Stimulated activated naive CD4-positive, alpha-beta T cell treated with Interleukin-2 at 50 U/mL for 16 hours (primary cell): ENCODE results near the gene AAR2.

ENCODE experiments used
- DNase-seq: peaks from one replicate; lab custom pipeline; 2025; lab: John Stamatoyannopoulos, UW

Gene AAR2

DNA sequence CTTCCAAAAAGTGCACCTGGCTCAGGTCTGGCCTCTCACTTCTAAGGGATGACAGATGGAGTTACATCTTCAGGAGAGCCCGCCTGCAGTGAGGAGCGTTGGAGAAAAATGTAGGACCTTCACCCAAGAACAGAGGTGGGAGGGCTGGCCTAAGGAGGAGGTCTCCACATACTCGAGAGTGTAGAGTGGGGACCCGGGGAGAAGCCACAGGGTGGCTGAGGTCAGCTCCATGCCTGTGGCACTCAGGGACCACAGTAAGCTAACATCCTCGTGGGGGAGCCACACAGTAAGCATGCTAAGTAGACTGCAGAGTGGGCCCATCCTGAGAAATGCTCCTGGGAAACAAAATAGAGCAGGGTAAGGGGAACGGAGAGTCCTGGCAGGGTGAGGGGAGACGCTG, 24.0 kb downstream of the AAR2 start:
- no peak for DNase-seq

GRCh38 chr20:36261389-36262105, 25.3 kb downstream of the AAR2 start:
- no peak for DNase-seq

DNA sequence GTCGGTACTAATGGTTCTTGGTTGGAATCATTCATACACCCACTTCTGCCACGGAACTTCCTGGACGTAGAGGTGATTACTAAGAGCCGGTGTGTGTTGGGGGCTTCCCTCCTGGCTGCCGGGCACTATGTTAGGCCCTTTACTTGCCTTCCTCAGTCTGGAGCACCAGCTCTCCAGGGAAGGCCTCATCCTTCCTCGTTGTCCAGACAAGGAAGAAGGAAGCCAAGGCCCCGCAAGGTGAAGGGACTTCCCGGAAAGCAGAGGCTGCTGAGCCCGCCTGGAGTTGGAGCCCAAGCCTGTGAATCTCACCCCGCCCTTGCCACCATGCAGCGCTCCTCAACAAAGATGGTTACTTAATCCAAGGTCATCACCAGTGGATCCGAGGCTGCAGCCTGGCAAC, 26.2 kb downstream of the AAR2 start:
- DNase-seq, result no peak

DNA sequence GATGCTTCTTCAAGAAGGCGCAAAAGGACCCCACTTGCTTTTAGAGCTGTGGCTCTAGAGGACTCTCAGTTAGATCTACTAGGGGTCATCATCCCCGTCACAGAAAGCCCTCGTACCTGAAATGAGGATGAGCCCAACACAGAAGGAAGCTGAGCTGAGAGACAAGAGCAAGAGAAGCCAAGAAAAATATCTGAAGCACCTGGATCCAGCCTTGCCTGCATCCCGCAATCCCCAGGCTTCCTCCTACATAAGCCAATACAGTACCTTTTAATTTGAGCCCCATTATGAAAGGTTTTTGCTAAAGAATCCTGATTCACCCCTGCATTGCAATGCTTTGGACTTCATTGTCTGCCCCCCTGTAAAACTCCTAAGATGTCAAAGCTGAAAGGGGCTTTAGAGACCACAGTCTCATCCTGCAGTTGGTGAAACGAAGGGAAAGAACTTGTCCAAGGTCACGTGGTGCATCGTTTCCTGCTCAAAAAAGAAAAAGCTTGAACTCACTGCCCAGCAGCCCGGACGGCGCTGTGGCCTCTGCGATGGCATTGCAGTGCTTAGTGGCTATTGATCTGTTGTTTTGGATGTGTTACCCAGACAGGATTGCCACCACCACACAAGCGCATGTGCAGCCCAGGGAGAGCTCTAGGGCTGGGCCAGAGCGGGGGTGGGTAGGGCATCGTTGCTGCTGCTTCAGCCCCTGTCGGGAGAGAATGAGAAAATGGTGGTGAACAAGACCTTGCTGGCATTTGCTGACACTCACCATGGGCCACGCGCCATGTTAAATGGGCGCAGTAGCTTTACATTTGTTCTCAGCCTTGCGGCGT, 28.4 kb downstream of the AAR2 start:
- DNase-seq, result no peak

DNA sequence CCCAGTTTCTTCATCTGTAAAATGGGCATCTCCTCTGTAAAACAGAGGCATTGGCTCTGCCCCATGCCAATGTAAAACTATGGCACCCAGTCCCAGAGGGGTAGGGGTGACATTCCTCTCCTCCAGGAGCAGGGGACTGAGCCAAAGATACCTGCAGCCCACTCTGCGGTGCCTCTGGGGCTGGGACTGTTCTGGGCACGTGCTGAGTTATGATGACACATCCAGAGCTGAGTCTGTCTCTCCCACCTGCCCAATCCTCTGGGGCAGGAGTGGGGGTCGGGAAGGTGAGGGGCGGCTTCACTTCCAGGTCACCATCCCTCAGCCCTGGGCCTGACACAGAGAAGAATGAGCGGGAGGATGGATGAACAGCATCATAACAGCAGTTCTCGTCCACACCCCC, 29.9 kb downstream of the AAR2 start:
- no peak for DNase-seq

- no peak for DNase-seq
Observed at GRCh38 chr20:36267605-36268381, 31.5 kb downstream of the AAR2 start.

- DNase-seq, result no peak
Observed at GRCh38 chr20:36268440-36269342, 32.4 kb downstream of the AAR2 start.

DNA sequence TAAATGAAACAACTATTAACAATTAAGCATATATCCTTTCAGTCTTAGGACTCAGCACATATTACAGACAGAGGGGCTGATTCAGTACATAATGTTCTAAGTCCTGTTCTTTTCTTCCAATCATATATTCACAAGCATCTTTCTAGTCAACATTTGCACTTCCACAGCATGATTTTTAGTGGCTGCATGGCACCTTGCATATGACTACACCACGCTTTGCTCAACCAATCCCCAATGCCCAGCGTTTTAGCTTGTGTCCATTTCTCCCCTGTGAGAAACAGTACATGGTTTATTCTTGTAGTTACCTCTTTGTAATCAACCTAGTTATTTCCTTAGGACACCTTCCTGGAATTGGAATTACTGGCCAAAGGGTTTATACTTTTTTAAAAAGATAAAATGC, 33.2 kb downstream of the AAR2 start:
- DNase-seq, result no peak

DNA sequence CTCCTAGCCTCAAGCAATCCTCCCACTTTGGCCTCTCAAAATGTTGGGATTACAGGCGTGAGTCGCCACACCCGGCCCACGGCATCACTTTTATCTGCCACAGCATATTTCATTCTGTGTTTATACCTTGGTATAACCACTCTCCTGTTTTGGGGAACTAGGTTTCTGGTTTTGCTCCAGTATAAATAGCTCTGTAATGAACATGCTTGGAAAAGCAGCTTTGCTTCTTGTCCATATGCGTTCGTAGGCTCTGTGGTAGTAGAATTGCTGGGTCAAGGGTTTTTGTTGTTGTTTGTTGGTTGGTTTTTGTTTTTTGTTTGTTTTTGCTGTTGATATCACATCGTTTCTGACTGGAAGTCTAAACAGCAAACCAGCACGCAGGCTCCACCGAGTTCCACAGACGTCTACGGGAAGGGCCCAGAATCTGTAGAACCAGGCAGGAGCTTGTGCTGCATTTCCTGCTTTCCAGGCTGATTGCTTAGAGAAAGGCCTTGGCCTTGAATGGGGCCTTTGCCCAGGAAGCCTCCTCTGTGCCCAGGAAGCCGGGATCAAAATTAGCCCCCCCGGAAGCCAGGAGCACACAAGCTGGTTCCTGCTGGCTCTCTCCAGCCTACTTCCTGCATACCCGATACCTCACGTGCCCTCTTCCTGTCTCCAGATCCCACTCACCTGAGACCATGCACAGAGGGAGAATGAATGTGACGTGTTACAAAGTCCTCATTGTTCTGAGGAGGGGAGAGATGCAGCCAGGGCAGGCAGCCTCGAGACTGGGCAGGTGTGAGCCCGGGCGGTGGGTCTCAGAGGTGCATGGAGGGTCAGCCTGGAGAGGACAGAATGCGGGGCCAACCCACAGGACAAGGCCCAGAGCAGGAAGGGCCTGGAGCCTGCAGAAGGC, 34.7 kb downstream of the AAR2 start:
- DNase-seq, result no peak

- DNase-seq, result no peak
Observed at GRCh38 chr20:36271639-36272546, 35.6 kb downstream of the AAR2 start.

DNA sequence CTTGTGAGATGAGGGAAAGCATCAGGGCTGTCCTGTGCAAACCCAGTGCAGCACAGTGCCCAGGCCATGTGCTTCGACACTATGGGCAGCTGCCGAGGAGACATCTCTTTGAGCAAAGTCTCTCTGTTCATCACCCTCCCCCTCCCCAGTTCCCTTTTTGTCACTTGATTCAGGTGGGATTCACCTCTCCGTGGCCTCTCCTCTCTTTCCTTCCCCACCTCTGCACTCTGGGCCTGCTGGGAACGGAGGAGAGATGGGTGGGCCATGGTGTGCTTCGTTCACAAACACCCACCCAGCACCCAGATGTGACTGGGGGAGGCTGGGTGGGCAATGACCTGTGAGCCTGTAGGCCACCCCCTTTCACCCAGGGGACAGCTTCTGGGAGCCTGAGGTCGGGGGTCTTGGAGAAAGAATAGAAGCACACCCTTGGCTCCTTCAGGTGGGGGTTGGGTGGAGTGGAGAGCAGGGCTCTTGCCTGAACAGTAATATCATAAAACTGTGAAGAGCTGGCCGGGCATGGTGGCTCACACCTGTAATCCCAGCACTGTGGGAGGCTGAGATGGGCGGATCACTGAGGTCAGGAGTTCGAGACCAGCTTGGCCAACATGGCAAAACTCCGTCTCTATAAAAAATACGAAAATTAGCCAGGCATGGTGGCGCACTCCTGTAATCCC, 36.4 kb downstream of the AAR2 start:
- no peak for DNase-seq

- DNase-seq, result no peak
Observed at GRCh38 chr20:36273414-36274180, 37.3 kb downstream of the AAR2 start.

DNA sequence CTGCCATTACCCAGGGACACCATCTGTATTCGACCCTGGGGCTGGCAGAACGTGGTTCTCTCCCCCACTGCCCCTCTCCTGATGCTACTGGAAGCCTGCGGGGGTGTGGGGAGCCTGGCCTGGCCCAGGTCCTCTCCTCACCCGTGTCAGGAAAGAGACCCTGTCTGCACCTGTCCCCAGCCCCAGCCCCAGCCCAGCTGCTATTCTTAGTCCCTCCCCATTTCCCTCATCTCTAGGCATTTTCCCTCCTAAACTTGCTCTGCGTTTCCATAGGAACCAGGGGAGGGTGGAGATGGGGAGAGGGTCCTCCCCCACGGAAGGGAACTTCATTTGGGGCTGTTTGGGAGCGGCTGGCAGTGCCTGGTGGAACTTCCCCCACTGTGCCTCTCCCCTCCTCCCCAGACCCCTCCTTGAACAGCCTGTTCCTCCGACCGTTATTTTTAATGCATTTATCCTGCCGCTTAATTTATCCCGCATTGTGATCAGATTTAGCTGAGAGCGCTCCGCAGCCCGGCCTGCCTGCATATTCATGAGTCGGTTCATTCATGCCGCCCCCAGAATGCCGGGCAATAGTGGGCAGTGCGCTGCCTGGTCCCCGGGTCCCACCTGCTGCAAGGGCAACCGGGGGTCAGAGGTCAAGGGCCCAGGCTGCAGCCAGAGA, 38.0 kb downstream of the AAR2 start:
- DNase-seq, result no peak

GRCh38 chr20:36275011-36275410, 38.7 kb downstream of the AAR2 start:
- no peak for DNase-seq

- no peak for DNase-seq
Observed at GRCh38 chr20:36275441-36276189, 39.3 kb downstream of the AAR2 start.

GRCh38 chr20:36277546-36277945, 41.3 kb downstream of the AAR2 start:
- DNase-seq, result no peak

GRCh38 chr20:36279362-36279761, 43.1 kb downstream of the AAR2 start:
- no peak for DNase-seq
